GM23338 (cell line): Measurements from ENCODE around the gene CDCA7. TPM values are rescaled to one million over a fixed set of nuclear protein-coding genes. Genes with fewer than 3 reads are reported as not detected.

Experiments
- ATAC-seq: fragments of 200-7000 bp; cut with Tn5 transposase; 3 replicates; pipeline ENCODE4 v1.9.1; 2020
- DNase-seq: peaks from one replicate; pipeline ENCODE4 v3.0.0-alpha.2; 2015; ENCODE audit warnings: low spot score
- H2AFZ ChIP-seq: fragments of 200-600 bp; sonication (generic); 2 replicates; pipeline ENCODE4 v1.8.0; 2016; ENCODE audit warnings: antibody characterized with exemption, mild to moderate bottlenecking, moderate library complexity
- H3F3A ChIP-seq: fragments of 200-600 bp; sonication (generic); replicated peaks from 2 replicates; pipeline ENCODE4 v1.8.0; 2017; ENCODE audit warnings: antibody characterized with exemption, mixed run types, low read depth
- H3K27ac ChIP-seq: fragments of 200-600 bp; sonication (generic); 2 replicates; pipeline ENCODE4 v1.6.1; 2016; ENCODE audit warnings: low read depth
- H3K27me3 ChIP-seq: fragments of 200-600 bp; sonication (generic); 2 replicates; pipeline ENCODE4 v1.8.0; 2016; ENCODE audit warnings: mild to moderate bottlenecking, mixed run types, moderate library complexity; ENCODE audit not compliant: insufficient read depth
- H3K36me3 ChIP-seq: fragments of 200-600 bp; sonication (generic); 2 replicates; pipeline ENCODE4 v1.8.0; 2016; ENCODE audit warnings: mild to moderate bottlenecking; ENCODE audit not compliant: insufficient read depth
- H3K4me1 ChIP-seq: fragments of 200-600 bp; sonication (generic); 2 replicates; pipeline ENCODE4 v1.8.0; 2016; ENCODE audit warnings: mild to moderate bottlenecking, moderate library complexity; ENCODE audit not compliant: insufficient read depth
- H3K4me2 ChIP-seq: fragments of 200-600 bp; sonication (generic); 2 replicates; pipeline ENCODE4 v1.7.1; 2017; ENCODE audit warnings: mixed run types
- H3K4me3 ChIP-seq: fragments of 200-600 bp; sonication (generic); 2 replicates; pipeline ENCODE4 v1.6.1; 2016; ENCODE audit warnings: mixed run types
- H3K79me2 ChIP-seq: fragments of 200-600 bp; sonication (generic); replicated peaks from 2 replicates; pipeline ENCODE4 v1.8.0; 2017; ENCODE audit warnings: mild to moderate bottlenecking; ENCODE audit not compliant: insufficient read depth
- H3K9me2 ChIP-seq: fragments of 200-600 bp; sonication (generic); 2 replicates; pipeline ENCODE4 v1.8.0; 2017; ENCODE audit not compliant: insufficient read depth
- H4K20me1 ChIP-seq: fragments of 200-600 bp; sonication (generic); replicated peaks from 2 replicates; pipeline ENCODE4 v1.8.0; 2017; ENCODE audit warnings: mild to moderate bottlenecking; ENCODE audit not compliant: insufficient read depth
- H3K27ac Mint-ChIP-seq: 2 replicates; pipeline ENCODE4 v1.8.0; 2020; ENCODE audit warnings: inconsistent platforms, mild to moderate bottlenecking, moderate library complexity, mixed read lengths
- H3K27me3 Mint-ChIP-seq: 3 replicates; pipeline ENCODE4 v1.8.0; 2022; ENCODE audit warnings: low read depth, mild to moderate bottlenecking, moderate library complexity, mixed read lengths, inconsistent platforms; ENCODE audit not compliant: insufficient read depth, poor library complexity
- H3K36me3 Mint-ChIP-seq: 3 replicates; pipeline ENCODE4 v1.8.0; 2021; ENCODE audit warnings: low read depth, mild to moderate bottlenecking, inconsistent platforms, moderate library complexity, mixed read lengths
- H3K4me1 Mint-ChIP-seq: 3 replicates; pipeline ENCODE4 v1.8.0; 2020; ENCODE audit warnings: mild to moderate bottlenecking, inconsistent platforms, mixed read lengths
- H3K4me3 Mint-ChIP-seq: 3 replicates; pipeline ENCODE4 v1.8.0; 2021; ENCODE audit warnings: moderate library complexity, mild to moderate bottlenecking, inconsistent platforms, mixed read lengths
- H3K9me3 Mint-ChIP-seq: 3 replicates; pipeline ENCODE4 v1.8.0; 2020; ENCODE audit warnings: moderate library complexity, mild to moderate bottlenecking, inconsistent platforms, mixed read lengths
- CTCF ChIP-seq, 2 experiments: fragments of 200-600 bp in 1 of 2; sonication (generic) in 1 of 2; conservative IDR thresholded peaks; 2 replicates each; pipeline versions ENCODE4 v1.5.1 to v1.6.1; 2016 to 2017; ENCODE audit warnings: antibody characterized with exemption in 2 of 2, low read depth in 2 of 2, mild to moderate bottlenecking in 2 of 2, moderate library complexity in 1 of 2
- EZH2 ChIP-seq: fragments of 200-600 bp; sonication (generic); IDR thresholded peaks from one replicate; pipeline ENCODE4 v1.8.0; 2017; ENCODE audit warnings: antibody characterized with exemption, mild to moderate bottlenecking, low read depth; ENCODE audit not compliant: unreplicated experiment
- EZH2phosphoT487 ChIP-seq: fragments of 200-600 bp; sonication (generic); IDR thresholded peaks from one replicate; pipeline ENCODE4 v1.8.1; 2018; ENCODE audit warnings: antibody characterized with exemption; ENCODE audit not compliant: unreplicated experiment
- JUNB ChIP-seq: IDR thresholded peaks from one replicate; pipeline ENCODE4 v1.6.1; 2016; ENCODE audit warnings: antibody characterized with exemption; ENCODE audit not compliant: unreplicated experiment
- POLR2AphosphoS5 ChIP-seq: IDR thresholded peaks from 2 replicates; pipeline ENCODE4 v1.6.1; 2016; ENCODE audit warnings: antibody characterized with exemption, low read depth
- REST ChIP-seq: IDR thresholded peaks from one replicate; pipeline ENCODE4 v1.6.1; 2018; ENCODE audit warnings: antibody characterized with exemption; ENCODE audit not compliant: unreplicated experiment
- STAT1 ChIP-seq: IDR thresholded peaks from one replicate; pipeline ENCODE4 v1.6.1; 2016; ENCODE audit warnings: antibody characterized with exemption; ENCODE audit not compliant: unreplicated experiment
- ZNF331 ChIP-seq: fragments of 250-450 bp; sonication (Bioruptor Pico); IDR thresholded peaks from 2 replicates; pipeline ENCODE4 v1.5.0; 2020; ENCODE audit warnings: low read depth, mild to moderate bottlenecking, moderate library complexity
- polyA plus RNA-seq: library from polyadenylated mRNA; unstranded; fragments of >200 nt; fragmentation: Nextera tagmentation; extraction: Ambion mirVana; gene quantifications from 2 replicates; pipeline ENCODE4 v1.2.1, GENCODE V29; 2016
- total RNA-seq: library from RNA; depleted of rRNA; stranded (reverse); fragments of >200 nt; shearing (Covaris generic); gene quantifications from 2 replicates; pipeline ENCODE4 v1.2.3, GENCODE V29; 2014
- TF ChIP-seq, protein P1 (sequence below): IDR thresholded peaks from 2 replicates; pipeline ENCODE4 v1.6.1; 2016; ENCODE audit warnings: antibody characterized with exemption

The CDCA7 gene
- total and polyA plus RNA-seq, 2 experiments from 2014 or later = 63.7 to 95.5 TPM

DNA sequence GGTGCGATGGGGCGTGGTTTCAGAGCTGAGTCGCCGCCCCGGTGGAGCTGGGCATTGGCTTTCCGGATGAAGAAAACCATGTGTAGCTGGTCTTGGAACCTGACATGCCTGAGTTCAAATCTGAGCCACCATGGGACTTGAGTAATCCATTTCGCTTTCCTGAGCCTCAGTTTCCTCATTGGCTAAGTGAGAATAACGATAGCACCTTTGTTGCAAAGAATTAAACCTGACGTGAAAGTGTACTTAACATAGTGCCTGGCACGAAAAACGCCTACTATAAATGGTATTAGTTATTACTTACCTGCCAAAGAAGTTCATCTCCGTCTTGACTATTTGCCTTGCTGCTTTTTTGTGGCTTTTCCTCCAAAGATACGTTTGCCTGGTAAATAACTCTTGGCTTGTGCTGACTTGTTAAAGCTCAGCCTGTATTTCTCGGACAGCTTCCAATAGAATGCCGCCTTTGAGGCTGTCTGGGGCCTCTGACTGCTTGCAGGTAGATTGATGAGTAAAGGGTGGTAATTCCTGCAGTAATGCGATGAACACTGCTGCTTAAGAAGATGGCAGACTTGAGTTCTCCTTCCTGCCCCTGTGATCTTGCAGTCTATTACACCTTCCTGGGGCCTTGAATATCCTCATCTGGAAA is 1.3 kb downstream of the CDCA7 start (continued):
- no peak for TF ChIP-seq CTCF (conservative IDR thresholded peaks at IDR 0.05; ENCODE audit: low read depth in 2 of 2)
- no peak for TF ChIP-seq EZH2phosphoT487
- TF ChIP-seq REST = no peak
- no peak for TF ChIP-seq JUNB

DNA sequence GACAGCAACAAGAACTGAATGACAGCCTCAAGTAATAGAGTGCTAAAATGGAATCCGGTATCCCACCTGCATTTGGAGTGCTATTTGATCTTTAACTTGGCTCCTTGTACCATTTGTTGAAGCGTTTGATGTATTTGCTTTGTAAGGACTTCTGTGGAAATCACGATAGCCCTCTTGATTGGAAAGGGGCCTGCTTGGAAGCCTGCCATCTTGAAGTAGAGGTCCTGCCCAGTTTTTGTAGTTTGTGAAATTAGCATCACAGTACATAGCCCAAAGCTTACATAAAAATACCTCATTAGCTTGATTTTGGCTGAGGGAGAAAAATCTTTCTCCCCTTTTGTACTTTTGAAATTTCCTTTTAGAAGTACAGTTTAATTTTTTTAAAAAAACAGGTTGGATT is 2.7 kb downstream of the CDCA7 start:
- peaks cover 68% of the 10 kb centered on the region for H3K79me2 ChIP-seq
- Mint-ChIP-seq H3K4me1 (peaks cover 30% of the 10 kb centered on the region), H3K27me3 (no peaks in the 10 kb centered on the region), H3K36me3 (peaks cover 43% of the 10 kb centered on the region), H3K4me3 (0 out of 3 replicates have a peak overlapping the region, but pooled peaks have one; percentile 86), H3K27ac (no peak overlapping the region), H3K9me3 (peaks cover 3% of the 10 kb centered on the region; the same call in 2 of the 3 replicates)
- peak overlapping the region; percentile 59; the same call in 1 of the 2 replicates for H3K4me3 ChIP-seq
- peak overlapping the region; percentile 84 for H3K4me2 ChIP-seq
- peaks cover 34% of the 10 kb centered on the region for H4K20me1 ChIP-seq
- peaks cover 24% of the 10 kb centered on the region; the same call in 1 of the 2 replicates for H3K36me3 ChIP-seq
- H3F3A ChIP-seq = no peaks in the 10 kb centered on the region
- peaks cover 5% of the 10 kb centered on the region; the same call in 1 of the 2 replicates for H3K9me2 ChIP-seq
- peaks cover 33% of the 10 kb centered on the region for H3K4me1 ChIP-seq
- no peak for ATAC-seq
- no peaks in the 10 kb centered on the region for H3K27me3 ChIP-seq
- H2AFZ ChIP-seq = no peak overlapping the region
- no peak for DNase-seq
- H3K27ac ChIP-seq = no peak overlapping the region
- no peak for TF ChIP-seq STAT1
- TF ChIP-seq POLR2AphosphoS5 = no peak
- TF ChIP-seq CTCF (conservative IDR thresholded peaks at IDR 0.05; ENCODE audit: low read depth in 2 of 2) = no peak
- no peak for TF ChIP-seq EZH2
- TF ChIP-seq, protein P1, sequence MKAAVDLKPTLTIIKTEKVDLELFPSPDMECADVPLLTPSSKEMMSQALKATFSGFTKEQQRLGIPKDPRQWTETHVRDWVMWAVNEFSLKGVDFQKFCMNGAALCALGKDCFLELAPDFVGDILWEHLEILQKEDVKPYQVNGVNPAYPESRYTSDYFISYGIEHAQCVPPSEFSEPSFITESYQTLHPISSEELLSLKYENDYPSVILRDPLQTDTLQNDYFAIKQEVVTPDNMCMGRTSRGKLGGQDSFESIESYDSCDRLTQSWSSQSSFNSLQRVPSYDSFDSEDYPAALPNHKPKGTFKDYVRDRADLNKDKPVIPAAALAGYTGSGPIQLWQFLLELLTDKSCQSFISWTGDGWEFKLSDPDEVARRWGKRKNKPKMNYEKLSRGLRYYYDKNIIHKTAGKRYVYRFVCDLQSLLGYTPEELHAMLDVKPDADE = no peak
- TF ChIP-seq ZNF331 (CRISPR knock-in tag) = no peak
